ENCODE results near the gene BSCL2. TPM values are rescaled to one million over a fixed set of nuclear protein-coding genes. Genes with fewer than 3 reads are reported as not detected.

Gene BSCL2
- total and polyA plus RNA-seq, 2 donors (not counting 3 experiments of a cell fraction or from before 2014, with no cell fraction given), result 31.1 to 94.8 TPM

GRCh38 chr11:62688491-62688890, 18.7 kb downstream of the BSCL2 start:
- dilution Hi-C loops (cut with MboI; ENCODE audit: extremely low pct_ligation_motif_present, low sequenced_read_pairs) (no loop called here), intact Hi-C loops (cut with micrococcal nuclease) (no loop called here)
- ChIA-PET POLR2A (no interaction called here), CTCF (interaction anchor here (1.0 to 8.0 kb wide), 3 partner anchors 8 to 264 kb away, joined by 3 to 118 read pairs (median 4); no protein-coding TSS in a partner anchor)
- Histone ChIP-seq H3K4me3 (replicated peaks in 1 of 3; ENCODE audit: insufficient read depth in 1 of 3, low read depth in 1 of 3, low read length in 3 of 3) (no peak overlapping the region), H3K9me1 (replicated peaks; ENCODE audit: control insufficient read depth, extremely low read depth, insufficient read depth, low read length) (no peaks in the 10 kb centered on the region), H3K79me2 (ENCODE audit: control insufficient read depth, insufficient read depth, low read length) (no peaks in the 10 kb centered on the region), H3K27me3 (ENCODE audit: control insufficient read depth in 2 of 2, insufficient read depth in 2 of 2, low read length in 2 of 2) (peaks cover 2 to 10% of the 10 kb centered on the region in 2 experiments), H3K4me1 (ENCODE audit: control insufficient read depth, extremely low read depth, insufficient read depth, low read length) (no peaks in the 10 kb centered on the region), H2AFZ (ENCODE audit: low read depth, low read length) (peak overlapping the region; percentile 50), H3K27ac (ENCODE audit: insufficient read depth, low read depth, low read length) (no peak overlapping the region), H3K36me3 (ENCODE audit: control insufficient read depth in 2 of 2, extremely low read depth in 1 of 2, insufficient read depth in 2 of 2, low read length in 2 of 2) (peaks cover 5 to 23% of the 10 kb centered on the region in 2 experiments), H4K20me1 (replicated peaks; ENCODE audit: control insufficient read depth, extremely low read depth, insufficient read depth, low read length) (no peaks in the 10 kb centered on the region), H3K4me2 (ENCODE audit: insufficient read depth, low read length) (no peak overlapping the region), H3K9me3 (replicated peaks; ENCODE audit: control insufficient read depth, insufficient read depth, low read length) (no peaks in the 10 kb centered on the region), H3K9ac (replicated peaks; ENCODE audit: extremely low read depth, insufficient read depth, low read length) (no peak overlapping the region)
- BruUV-seq (replicated peaks), result no TSS peak
- FAIRE-seq (no peak), DNase-seq (ENCODE audit: low read depth, low spot score) (no peak)
- no peak for TF ChIP-seq GATA2 (IDR thresholded peaks at IDR 0.05; ENCODE audit: insufficient read depth, insufficient read length, low read depth, low read length)
- TF ChIP-seq FOS (IDR thresholded peaks at IDR 0.05; ENCODE audit: borderline replicate concordance, insufficient read depth, low read length), result no peak
- TF ChIP-seq JUN (IDR thresholded peaks at IDR 0.05; ENCODE audit: borderline replicate concordance, insufficient read depth, insufficient read length, low read depth), result no peak

GRCh38 chr11:62687508-62688396, 19.5 kb downstream of the BSCL2 start:
- peak; percentile 28 for FAIRE-seq
- peak overlapping the region in 1 of 3 experiments; percentile 16 for H3K4me3 ChIP-seq (replicated peaks in 1 of 3; ENCODE audit: insufficient read depth in 1 of 3, low read depth in 1 of 3, low read length in 3 of 3)
- intact Hi-C loops (cut with micrococcal nuclease), result no loop called here

More at GRCh38 chr11:62687508-62688396, 19.5 kb downstream of the BSCL2 start:
- H3K79me2 ChIP-seq (ENCODE audit: control insufficient read depth, insufficient read depth, low read length), result no peaks in the 10 kb centered on the region
- DNase-seq (ENCODE audit: low read depth, low spot score), result no peak
- ChIA-PET POLR2A (no interaction called here), CTCF (no interaction called here)
- no TSS peak for BruUV-seq (replicated peaks)
- H3K4me1 ChIP-seq (ENCODE audit: control insufficient read depth, extremely low read depth, insufficient read depth, low read length), result no peaks in the 10 kb centered on the region
- no peak overlapping the region for H3K4me2 ChIP-seq (ENCODE audit: insufficient read depth, low read length)
- H2AFZ ChIP-seq (ENCODE audit: low read depth, low read length), result peak overlapping the region; percentile 50
- H3K27me3 ChIP-seq (ENCODE audit: control insufficient read depth in 2 of 2, insufficient read depth in 2 of 2, low read length in 2 of 2), result peaks cover 2 to 10% of the 10 kb centered on the region in 2 experiments
- H3K27ac ChIP-seq (ENCODE audit: insufficient read depth, low read depth, low read length), result no peak overlapping the region
- no peak overlapping the region for H3K9ac ChIP-seq (replicated peaks; ENCODE audit: extremely low read depth, insufficient read depth, low read length)
- H4K20me1 ChIP-seq (replicated peaks; ENCODE audit: control insufficient read depth, extremely low read depth, insufficient read depth, low read length), result no peaks in the 10 kb centered on the region
- peaks cover 5 to 22% of the 10 kb centered on the region in 2 experiments for H3K36me3 ChIP-seq (ENCODE audit: control insufficient read depth in 2 of 2, extremely low read depth in 1 of 2, insufficient read depth in 2 of 2, low read length in 2 of 2)
- no peak for TF ChIP-seq CTCF (IDR thresholded peaks at IDR 0.05; ENCODE audit: extremely low read depth in 1 of 2, insufficient read depth in 1 of 2, low read depth in 1 of 2, low read length in 2 of 2)
- TF ChIP-seq GATA2 (IDR thresholded peaks at IDR 0.05; ENCODE audit: insufficient read depth, insufficient read length, low read depth, low read length), result no peak
- TF ChIP-seq MAX (IDR thresholded peaks at IDR 0.05; ENCODE audit: insufficient read depth, insufficient read length), result no peak
- TF ChIP-seq POLR2A (IDR thresholded peaks at IDR 0.05; ENCODE audit: low read depth, low read length), result no peak
- TF ChIP-seq POLR2AphosphoS5 (IDR thresholded peaks at IDR 0.05; ENCODE audit: insufficient read depth, low read depth, low read length), result no peak
- no peak for TF ChIP-seq FOS (IDR thresholded peaks at IDR 0.05; ENCODE audit: borderline replicate concordance, insufficient read depth, low read length)
- peak; percentile 70 for TF ChIP-seq EZH2 (IDR thresholded peaks at IDR 0.05; ENCODE audit: borderline replicate concordance, low read depth, low read length, severe bottlenecking)
- no peaks in the 10 kb centered on the region for H3K9me1 ChIP-seq (replicated peaks; ENCODE audit: control insufficient read depth, extremely low read depth, insufficient read depth, low read length)
- H3K9me3 ChIP-seq (replicated peaks; ENCODE audit: control insufficient read depth, insufficient read depth, low read length), result no peaks in the 10 kb centered on the region
- dilution Hi-C loops (cut with MboI; ENCODE audit: extremely low pct_ligation_motif_present, low sequenced_read_pairs), result no loop called here

Data from endothelial cell of umbilical vein (primary cell).